NCI-H1048 (cell line): ENCODE data around the gene STARD7.
"Not testable (repeated sequence)": the region's sequence is repeated elsewhere in the genome, so short reads cannot be mapped to it uniquely, and the experiment has no call there.

Experiments used
- DNase-seq: peaks from one replicate; lab custom pipeline; 2025; lab: John Stamatoyannopoulos, UW

Gene STARD7

GRCh38 chr2:96233880-96234316 is 25.3 kb upstream of the STARD7 start:
- DNase-seq: no peak

DNA sequence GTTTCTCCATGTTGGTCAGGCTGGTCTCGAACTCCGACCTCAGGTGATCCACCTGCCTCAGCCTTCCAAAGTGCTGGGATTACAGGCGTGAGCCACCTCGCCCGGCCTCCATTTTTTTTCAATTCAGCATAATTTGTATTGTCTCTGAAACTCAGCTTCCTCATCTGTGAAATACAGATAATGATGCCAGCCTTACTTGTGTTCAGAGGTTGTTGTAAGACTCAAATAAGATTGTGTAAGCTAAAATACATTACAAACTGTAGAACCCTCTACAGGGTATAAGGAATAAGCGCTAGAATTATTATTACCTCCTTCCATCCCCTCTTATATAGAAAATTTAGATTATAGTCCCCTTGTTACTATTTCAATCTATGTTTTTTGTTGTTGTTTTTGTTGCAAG is 24.8 kb upstream of the STARD7 start:
- DNase-seq: no peak

DNA sequence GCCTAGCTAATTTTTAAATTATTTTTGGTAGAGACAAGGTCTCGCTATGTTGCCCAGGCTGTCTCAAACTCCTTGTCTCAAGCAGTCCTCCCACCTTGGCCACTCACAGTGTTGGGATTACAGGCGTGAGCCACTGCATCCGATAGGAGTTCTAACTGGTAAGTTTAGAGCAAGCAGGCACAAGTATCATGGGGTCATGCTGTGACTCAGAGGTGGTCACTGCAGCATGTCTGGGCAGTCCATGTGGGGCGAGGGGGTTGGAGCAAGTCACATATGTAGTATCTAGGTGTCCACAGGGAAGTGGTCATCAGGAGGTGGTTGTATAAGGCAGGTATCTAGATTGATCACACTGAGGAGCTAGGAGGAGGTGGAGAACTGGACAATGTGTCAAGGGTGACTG is 22.7 kb upstream of the STARD7 start:
- no peak for DNase-seq

DNA sequence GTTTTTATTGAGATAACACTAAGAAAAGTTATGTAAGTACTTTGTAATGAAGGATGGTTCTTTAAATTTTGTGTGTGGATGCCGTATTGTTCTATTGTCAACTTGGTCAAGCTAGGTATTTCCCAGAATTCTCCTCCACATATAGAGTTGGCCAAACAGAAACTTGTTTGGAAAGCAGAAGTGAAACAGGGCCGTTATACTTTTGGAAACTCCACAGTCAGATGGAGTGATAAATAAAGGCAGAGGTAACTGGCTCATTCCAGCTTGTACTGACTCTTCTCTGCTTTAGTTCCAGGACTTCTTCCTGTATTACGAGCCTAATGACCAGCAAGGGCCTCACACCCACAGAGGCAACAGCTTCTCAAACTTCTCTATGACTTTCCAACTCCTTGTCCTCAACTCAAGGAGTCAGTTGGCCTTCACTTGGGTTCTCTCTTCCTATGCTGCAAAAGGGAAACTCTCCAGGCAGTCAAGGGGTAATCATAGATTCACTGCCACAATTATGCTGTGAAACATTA is 16.4 kb upstream of the STARD7 start:
- DNase-seq: no peak

- DNase-seq: not testable (repeated sequence)
Observed at GRCh38 chr2:96221106-96221505, 12.5 kb upstream of the STARD7 start.

DNA sequence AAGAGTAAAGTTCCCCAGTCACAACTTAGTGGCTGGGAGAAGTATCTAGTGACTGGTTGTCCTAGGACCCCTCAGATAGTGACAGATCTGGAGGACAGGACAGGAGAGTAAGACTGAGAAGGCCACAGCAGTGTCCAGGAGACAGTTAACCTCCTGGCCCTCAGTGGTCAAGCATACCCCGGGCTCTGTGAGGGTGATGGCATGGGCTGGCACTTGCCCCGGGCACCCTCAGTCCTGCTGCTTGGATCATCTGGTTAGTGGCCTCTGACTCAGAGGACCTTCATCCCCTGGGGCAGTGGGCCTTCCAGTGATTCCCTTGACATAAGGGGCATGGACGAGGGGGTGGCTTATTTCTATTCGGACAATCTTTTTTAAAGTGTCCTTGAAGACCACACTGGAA is 11.3 kb upstream of the STARD7 start:
- not testable (repeated sequence) for DNase-seq

DNA sequence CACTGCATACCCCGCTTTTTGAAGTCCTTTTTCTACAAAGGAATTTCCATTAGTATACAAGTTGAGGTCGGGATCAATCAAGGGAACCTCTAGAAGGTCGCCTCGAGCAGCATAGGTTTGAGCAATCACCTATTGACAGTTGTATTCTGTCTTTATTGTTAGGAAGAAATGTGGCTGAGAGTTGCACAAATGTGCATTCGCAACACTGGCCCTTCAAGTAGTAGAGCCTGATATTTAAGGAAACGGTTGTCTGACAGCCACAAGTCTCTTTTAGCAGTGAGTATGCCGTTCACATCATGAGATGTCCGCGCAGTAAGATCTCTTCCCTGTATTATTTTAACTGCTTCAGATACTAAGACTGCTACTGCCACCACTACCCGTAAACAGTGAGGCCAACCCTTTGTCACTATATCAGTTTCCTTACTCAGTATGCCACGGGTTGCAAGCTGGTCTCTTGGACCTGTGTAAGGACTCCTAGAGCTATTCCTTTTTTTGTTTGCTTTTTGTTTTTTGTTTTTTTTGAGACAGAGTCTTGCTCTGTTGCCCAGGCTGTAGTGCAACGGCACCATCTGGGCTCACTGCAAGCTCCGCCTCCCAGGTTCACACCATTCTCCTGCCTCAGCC is 10.0 kb upstream of the STARD7 start:
- no peak for DNase-seq

GRCh38 chr2:96214554-96214953 is 5.9 kb upstream of the STARD7 start:
- DNase-seq: no peak

- DNase-seq: no peak
Observed at GRCh38 chr2:96213379-96213778, 4.8 kb upstream of the STARD7 start.

DNA sequence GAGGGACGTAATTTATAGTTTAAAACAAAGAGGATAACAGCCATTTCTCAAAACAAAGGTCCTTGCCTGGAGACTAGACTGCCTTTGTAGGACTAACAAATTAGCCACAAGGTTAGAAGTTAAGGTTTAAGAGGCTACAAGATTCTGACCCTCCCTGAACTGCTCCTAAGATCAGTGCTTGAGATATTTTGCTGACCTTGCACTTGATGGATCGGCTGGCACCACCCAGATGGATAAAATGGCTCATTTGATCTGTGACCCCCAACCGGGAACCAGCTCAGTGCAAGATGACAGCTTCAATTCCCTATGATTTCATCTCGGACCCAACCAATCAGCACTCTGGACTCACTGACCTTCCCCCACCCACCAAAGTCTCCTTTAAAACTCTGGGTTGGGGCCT is 3.7 kb upstream of the STARD7 start:
- DNase-seq: no peak

- no peak for DNase-seq
Observed at GRCh38 chr2:96209729-96210085, 1.1 kb upstream of the STARD7 start.

DNA sequence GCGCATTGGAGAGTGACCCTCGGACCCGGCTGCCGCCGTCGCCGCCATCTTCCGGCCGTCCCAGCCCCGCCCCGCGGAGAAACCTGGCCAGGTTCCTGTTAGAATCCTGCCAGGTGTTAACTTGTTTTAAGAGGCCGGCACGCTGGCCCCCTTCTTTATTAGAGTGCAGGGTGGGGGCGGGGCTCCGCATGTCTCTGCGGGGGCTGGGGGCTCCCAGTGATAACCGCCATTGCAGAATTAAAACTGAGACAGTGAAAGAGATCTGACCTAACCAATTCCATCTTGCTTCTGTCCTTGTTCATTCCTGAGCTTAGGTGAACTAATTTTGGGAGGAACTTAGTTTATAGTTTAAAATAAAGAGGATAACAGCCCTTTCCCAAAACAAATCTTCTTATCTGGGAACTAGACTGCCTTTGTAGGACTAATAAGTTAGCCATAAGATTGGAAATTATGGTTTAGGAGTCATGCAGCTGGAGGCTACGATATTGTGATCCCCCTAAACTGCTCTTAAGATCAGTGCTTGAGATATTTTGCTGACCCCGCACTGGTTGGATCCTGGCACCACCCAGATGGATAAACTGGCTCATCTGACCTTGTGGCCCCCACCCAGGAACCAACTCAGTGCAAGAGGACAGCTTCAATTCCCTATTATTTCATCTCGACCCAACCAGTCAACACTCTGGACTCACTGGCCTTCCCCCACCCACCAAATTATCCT is 543 bp upstream of the STARD7 start:
- no peak for DNase-seq

DNA sequence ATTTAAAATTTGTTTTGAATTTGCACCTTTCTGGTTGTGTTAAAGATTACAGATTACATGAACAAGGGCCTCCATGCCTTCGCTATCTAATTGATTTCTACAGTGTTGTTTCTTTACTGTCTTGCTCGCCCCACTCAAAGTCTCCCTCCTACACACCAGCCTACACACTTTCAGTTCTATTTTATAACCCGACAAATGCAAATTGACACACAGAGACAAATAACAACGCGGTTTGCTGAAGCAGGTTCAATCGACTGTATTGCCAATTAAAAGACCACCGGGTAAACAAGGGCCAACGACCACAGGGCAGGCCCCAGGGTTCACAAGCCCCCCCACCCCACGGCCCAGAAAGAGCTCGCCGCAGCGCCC is 869 bp downstream of the STARD7 start:
- DNase-seq: no peak

- DNase-seq: no peak
Observed at GRCh38 chr2:96207073-96207773, 1.4 kb downstream of the STARD7 start.

DNA sequence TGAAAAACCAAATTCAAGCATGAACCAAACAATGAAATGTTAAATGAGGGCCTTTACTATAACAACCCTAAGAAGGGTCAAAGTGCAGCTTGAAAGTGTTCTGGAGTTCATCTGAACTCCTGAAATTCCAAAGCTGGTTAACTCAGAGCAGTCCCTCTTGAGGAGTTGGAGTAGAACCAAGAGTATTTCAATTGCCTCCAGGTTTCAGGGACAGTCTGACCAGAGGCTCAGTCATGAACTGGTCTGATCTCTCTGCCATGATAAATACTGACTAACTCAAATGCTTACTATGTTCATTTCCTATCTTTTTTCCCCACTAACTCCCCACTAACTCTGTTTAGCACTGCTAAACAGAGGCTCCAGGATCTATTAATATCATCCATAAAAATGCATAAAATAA is 2.7 kb downstream of the STARD7 start:
- DNase-seq: no peak

DNA sequence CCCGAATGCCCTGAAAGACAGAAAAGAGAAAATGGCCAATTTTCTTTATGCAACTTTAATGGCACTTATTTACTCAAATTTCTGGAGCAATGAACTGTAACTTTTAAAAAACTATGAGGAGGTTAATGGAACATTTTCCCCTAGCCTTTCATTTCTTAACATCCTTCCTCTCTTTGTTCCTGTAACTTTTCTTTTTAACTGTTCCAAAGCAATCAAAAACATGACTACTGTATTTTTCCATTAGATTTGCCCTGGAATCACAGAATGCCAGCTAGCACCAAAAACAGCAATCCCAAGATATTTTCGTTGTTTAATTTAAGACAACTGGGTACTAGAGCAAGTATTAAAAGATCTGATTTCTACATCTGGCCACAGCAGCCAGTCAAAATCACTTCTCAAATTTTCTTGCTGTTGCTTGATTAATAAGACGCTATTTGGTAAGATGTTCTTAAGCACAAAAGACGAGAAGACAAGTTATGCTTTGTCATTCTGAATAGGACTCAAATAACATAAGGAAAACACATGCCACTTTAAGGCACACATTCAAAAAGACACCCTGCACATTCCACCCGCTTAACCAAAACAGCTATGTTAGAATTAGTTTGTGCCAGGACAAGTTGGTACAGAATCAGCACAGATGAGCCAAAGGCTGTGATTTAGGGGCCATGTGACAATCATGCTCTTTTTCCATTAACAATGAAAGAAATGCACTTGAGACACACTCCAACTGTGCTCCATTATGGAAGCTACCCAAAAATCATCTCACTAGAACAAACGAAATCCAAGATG is 3.6 kb downstream of the STARD7 start:
- DNase-seq: no peak

- DNase-seq: no peak
Observed at GRCh38 chr2:96203130-96204028, 5.2 kb downstream of the STARD7 start.

- DNase-seq: no peak
Observed at GRCh38 chr2:96202152-96202854, 6.3 kb downstream of the STARD7 start.

DNA sequence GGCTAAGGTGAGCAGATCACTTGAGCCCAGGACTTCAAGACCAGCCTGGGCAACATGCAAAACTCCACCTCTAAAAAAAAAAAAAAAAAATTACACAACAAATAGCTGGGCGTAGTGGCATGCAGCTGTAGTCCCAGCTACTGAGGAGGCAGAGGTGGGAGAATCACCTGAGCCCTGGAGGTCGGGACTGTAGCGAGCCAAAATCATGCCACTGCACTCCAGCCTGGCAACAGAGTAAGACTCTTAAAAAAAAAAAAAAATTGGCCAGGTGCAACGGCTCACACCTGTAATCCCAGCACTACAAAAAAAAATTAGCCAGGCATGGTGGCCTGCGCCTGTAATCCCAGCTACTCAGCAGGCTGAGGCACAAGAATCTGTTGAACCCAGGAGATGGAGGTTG is 7.3 kb downstream of the STARD7 start:
- no peak for DNase-seq

DNA sequence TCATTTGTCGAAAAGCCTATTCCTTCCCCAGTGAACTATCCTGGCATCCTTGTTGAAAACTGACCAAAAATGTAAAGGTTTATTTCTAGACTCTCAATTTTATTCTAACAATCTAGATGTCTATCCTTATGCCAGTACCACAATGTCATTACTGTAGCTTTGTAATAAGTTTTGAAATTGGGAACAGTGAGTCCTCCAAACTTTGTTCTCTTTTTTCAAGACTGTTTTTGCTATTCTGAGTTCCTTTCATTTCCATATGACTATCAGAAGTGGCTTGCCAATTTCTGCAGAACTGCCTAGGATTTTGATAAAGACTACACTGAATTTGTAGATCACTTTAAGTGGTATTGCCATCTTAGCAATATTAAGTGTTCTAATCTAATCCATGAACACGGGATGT is 9.7 kb downstream of the STARD7 start:
- no peak for DNase-seq
